ENCODE data around the gene MAP1LC3B2.

Gene MAP1LC3B2

GRCh38 chr12:116597886-116598285 is 38.7 kb downstream of the MAP1LC3B2 start:
- DNase-seq, result no peak

- DNase-seq, result no peak
Measured at GRCh38 chr12:116598311-116599284, 39.4 kb downstream of the MAP1LC3B2 start.

DNA sequence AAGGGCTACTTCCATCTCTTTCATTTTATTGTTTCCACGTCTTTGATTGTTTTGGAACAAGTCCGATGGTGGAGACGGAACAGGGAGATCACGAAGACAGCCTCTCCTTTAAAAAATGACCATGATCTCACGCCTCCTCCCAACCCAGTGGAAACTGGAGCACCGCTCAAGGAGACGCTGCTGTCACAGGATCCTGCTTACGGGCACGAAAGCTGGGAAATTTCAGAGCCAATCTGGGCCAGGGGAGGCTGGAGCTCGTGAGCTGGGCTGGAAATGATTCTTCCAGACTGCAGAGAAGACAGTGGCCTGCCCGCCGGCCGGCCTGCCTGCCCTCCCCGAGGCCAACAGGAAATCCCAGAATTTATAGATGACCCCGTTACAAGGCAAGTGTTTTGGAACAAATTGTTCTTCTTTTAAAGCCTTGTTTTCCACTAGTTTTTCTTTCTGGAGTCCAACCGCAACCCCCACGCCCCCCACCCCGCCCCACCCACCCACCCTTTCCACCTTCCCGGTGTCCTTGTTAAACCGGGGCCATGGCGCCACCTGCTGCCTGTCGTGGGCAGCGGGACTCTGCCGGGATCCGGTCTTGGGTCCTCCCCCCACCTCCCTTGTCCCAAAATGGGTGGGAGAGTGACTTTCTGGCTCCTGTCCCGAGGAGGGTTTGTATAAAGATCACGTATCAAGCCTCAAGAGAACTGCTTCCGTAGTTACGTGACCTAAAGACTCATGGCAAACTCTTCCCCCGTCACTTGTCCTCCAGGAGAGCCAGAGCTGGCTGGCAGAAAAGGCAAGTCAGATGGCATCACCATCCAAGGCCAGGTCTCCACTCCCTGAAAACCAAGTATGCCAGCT is 40.3 kb downstream of the MAP1LC3B2 start:
- peak; percentile 65 for DNase-seq

- peak; percentile 46 for DNase-seq
Measured at GRCh38 chr12:116600959-116601918, 42.1 kb downstream of the MAP1LC3B2 start.

DNA sequence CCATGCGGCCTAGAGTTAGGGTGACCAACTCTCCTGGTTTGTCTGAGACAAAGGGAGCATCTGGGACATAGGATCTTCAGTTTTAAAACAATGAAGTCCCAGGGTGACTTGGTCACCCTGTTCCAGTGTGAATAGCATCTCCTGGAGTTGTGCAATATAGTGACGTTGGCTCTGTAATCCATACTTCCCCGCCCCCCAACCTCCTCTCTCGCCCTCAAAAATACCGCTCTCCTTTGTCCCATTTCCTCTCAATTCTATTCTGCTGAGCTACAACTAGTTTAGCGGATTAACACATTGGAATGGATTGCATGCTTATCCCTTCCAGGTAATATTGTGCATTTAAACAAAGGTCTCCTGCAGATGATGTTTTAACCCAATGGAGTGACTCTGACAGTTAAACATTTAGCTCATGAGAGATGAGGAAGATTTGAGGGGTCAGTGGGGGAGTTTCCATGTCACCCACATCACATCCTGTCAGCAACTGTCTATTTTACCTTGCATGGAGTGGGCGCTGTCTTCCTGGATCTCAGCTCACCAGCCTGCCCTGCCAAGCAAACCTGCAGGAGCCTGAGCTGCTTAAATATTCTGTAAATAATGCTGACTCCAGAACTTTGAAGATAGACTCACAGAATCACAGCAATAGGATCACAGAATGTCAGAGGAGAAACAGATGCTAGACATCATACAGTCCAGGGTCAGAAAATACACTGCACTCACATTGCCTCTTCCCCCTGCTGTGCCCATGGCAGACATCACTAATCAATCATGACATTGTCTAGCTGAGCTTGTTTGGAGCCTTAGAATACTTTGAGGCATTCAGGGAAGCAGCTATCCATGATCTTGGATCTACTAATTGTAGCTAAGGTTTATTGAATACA is 43.0 kb downstream of the MAP1LC3B2 start:
- peak; percentile 23 for DNase-seq

- no peak for DNase-seq
Measured at GRCh38 chr12:116603546-116604177, 44.5 kb downstream of the MAP1LC3B2 start.

GRCh38 chr12:116604178-116604895 is 45.2 kb downstream of the MAP1LC3B2 start:
- no peak for DNase-seq

DNA sequence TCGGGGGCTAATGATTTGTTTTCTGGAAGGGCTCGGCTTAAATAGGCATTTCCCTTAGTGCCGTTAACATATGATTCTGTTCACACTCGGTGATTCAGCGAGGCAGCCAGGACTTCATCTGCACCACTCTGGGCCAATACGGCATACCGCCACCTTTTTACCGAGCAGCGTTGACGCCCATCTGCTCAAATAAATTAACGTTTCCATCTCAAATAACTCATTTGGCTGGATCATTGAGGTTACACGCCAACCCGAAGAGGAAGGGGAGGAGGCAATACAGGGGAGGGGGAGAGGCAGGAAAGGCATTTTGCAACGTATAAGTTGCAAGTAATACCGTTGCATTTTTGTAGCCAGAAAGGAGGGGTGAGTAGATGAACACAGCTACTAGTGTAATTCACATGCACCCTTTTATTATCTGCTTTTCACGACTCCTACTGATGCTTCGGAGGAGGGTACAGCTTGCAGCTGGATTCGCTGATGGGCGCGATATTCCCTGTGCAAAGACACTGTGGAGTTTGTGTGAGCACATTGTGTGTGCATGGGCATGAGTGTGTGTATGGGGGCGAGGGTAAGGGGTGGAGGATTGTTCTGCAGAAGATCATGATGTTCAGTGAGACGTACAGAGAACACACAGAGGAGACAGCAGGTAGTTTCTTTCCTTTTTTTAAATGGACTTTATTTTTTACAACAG is 45.9 kb downstream of the MAP1LC3B2 start:
- DNase-seq, result no peak

GRCh38 chr12:116606397-116606796 is 47.2 kb downstream of the MAP1LC3B2 start:
- DNase-seq, result no peak

GRCh38 chr12:116607039-116607438 is 47.9 kb downstream of the MAP1LC3B2 start:
- DNase-seq, result no peak

GRCh38 chr12:116609319-116610114 is 50.3 kb downstream of the MAP1LC3B2 start:
- peak; percentile 33 for DNase-seq

- DNase-seq, result no peak
Measured at GRCh38 chr12:116610971-116611541, 51.9 kb downstream of the MAP1LC3B2 start.

- DNase-seq, result no peak
Measured at GRCh38 chr12:116612436-116612835, 53.3 kb downstream of the MAP1LC3B2 start.

GRCh38 chr12:116613256-116613655 is 54.1 kb downstream of the MAP1LC3B2 start:
- DNase-seq, result no peak

- DNase-seq, result no peak
Measured at GRCh38 chr12:116614194-116614915, 55.2 kb downstream of the MAP1LC3B2 start.

DNA sequence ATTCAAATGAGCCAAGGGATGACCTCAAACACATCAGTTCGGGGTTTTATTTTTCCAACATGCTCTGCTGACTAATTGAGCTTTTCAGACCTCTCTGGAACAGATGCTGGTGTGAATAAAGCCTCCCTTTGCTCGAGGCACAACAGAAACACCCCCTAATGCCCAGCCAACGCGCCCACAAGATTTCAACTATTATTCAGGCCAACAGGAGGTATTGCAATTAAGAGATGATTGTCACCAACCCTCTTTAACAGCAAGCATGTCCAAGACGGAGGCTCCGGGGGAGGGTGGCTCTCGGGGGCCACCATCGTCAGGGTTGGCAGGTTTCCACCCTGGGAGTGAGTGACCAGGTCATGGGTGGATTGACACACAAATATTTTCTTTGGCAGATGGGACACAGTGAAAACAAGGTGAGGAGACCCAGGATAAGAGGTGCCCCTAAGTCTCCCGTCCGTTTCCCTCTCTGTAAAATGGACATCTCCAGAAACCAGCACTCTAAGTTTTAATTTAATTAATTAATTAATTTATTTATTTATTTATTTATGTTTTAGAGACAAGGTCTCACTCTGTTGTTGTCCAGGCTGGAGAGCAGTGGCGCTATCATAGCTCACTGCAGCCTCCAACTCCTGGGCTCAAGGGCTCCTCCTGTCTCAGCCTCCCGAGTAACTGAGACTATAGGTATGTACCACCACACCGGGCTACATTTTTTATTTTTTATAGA is 56.1 kb downstream of the MAP1LC3B2 start:
- no peak for DNase-seq

Data from inflammatory macrophage treated with lipopolysaccharide for 4 hours (primary cell).